ENCODE data around the gene GPR62. TPM values are rescaled to one million over a fixed set of nuclear protein-coding genes. Genes with fewer than 3 reads are reported as not detected.

The GPR62 gene
- total RNA-seq, 4 donors from 2014 or later = 0.94 TPM; not detected in 3

GRCh38 chr3:51941798-51942602, 13.2 kb upstream of the GPR62 start, which contains the start of the genes PARP3 and RRP9:
PARP3 (plus strand) TSS chr3:51942363; CDS start chr3:51943356, 993 bp downstream.
RRP9 (minus strand) TSS chr3:51941904; CDS start chr3:51941867, 37 bp downstream.
- no peak for TF ChIP-seq CTCF (IDR thresholded peaks at IDR 0.05; ENCODE audit: low read depth)

GRCh38 chr3:51942603-51943450, 12.4 kb upstream of the GPR62 start:
- TF ChIP-seq CTCF (IDR thresholded peaks at IDR 0.05; ENCODE audit: low read depth) = no peak

GRCh38 chr3:51943451-51944391, 11.5 kb upstream of the GPR62 start:
- no peak for TF ChIP-seq CTCF (IDR thresholded peaks at IDR 0.05; ENCODE audit: low read depth)

GRCh38 chr3:51944451-51945021, 10.6 kb upstream of the GPR62 start:
- TF ChIP-seq CTCF (IDR thresholded peaks at IDR 0.05; ENCODE audit: low read depth) = no peak

GRCh38 chr3:51945031-51945840, 9.9 kb upstream of the GPR62 start:
- TF ChIP-seq CTCF (IDR thresholded peaks at IDR 0.05; ENCODE audit: low read depth) = no peak

Measured in subcutaneous adipose tissue (tissue), 4 donors.